Measurements from ENCODE around the gene SDR42E2. TPM values are rescaled to one million over a fixed set of nuclear protein-coding genes. Genes with fewer than 3 reads are reported as not detected.
A peak's percentile ranks its signal among the peaks of the same experiment; 100 is the strongest.

SDR42E2 gene
- not detected for total RNA-seq

GRCh38 chr16:22161999-22162655, at the start of gene SDR42E2:
TSS of gene SDR42E2 (plus strand) at chr16:22162506. CDS start at chr16:22165583, 3,077 bp downstream.
- Histone ChIP-seq H3K36me3 (no peaks in the 10 kb centered on the region), H3K9me3 (peaks cover 0 to 4% (median 0%) of the 10 kb centered on the region in 3 donors), H3K4me3 (peak within 1 kb of the TSS in 1 of 2 donors; percentile 15), H3K27ac (no peak within 1 kb of the TSS), H3K4me1 (peaks cover 0 to 6% (median 0%) of the 10 kb centered on the region in 3 donors), H3K27me3 (peaks cover 54% of the 10 kb centered on the region)
- ATAC-seq, result no peak
- WGBS, 2 donors (ENCODE audit: low coverage in 1 of 2), result 18 to 24% methylated on average over 6 to 10 of the region's 40 CpGs
- no peak for TF ChIP-seq POLR2A (IDR thresholded peaks at IDR 0.05)
- no peak for TF ChIP-seq CTCF (IDR thresholded peaks at IDR 0.05)
- TF ChIP-seq EP300 (IDR thresholded peaks at IDR 0.05), result no peak
- no peak for TF ChIP-seq POLR2AphosphoS5 (IDR thresholded peaks at IDR 0.05)

- Histone ChIP-seq H3K36me3 (no peaks in the 10 kb centered on the region), H3K4me3 (no peak overlapping the region), H3K27ac (no peak overlapping the region), H3K27me3 (no peaks in the 10 kb centered on the region), H3K4me1 (no peaks in the 10 kb centered on the region), H3K9me3 (no peaks in the 10 kb centered on the region)
- WGBS, 2 donors (ENCODE audit: low coverage in 1 of 2), result 44 to 63% methylated on average over 1 to 2 of the region's 2 CpGs
- TF ChIP-seq POLR2A (IDR thresholded peaks at IDR 0.05), result no peak
- TF ChIP-seq CTCF (IDR thresholded peaks at IDR 0.05), result no peak
- no peak for TF ChIP-seq EP300 (IDR thresholded peaks at IDR 0.05)
- TF ChIP-seq POLR2AphosphoS5 (IDR thresholded peaks at IDR 0.05), result no peak
- no peak for ATAC-seq
These were observed 46.1 kb upstream of the SDR42E2 start for GRCh38 chr16:22116095-22116700.

- H3K27me3 ChIP-seq, result no peaks in the 10 kb centered on the region
- TF ChIP-seq EP300 (IDR thresholded peaks at IDR 0.05) (no peak), POLR2AphosphoS5 (IDR thresholded peaks at IDR 0.05) (no peak), POLR2A (IDR thresholded peaks at IDR 0.05) (no peak), CTCF (IDR thresholded peaks at IDR 0.05) (no peak)
- H3K4me1 ChIP-seq, result no peaks in the 10 kb centered on the region
- 71 to 95% methylated on average over 1 to 2 of the region's 2 CpGs for WGBS, 2 donors (ENCODE audit: low coverage in 1 of 2)
- H3K36me3 ChIP-seq, result no peaks in the 10 kb centered on the region
- no peak for ATAC-seq
- no peak overlapping the region for H3K27ac ChIP-seq
- no peak overlapping the region for H3K4me3 ChIP-seq
- no peaks in the 10 kb centered on the region for H3K9me3 ChIP-seq
These were observed 44.7 kb upstream of the SDR42E2 start for GRCh38 chr16:22117609-22118008.

DNA sequence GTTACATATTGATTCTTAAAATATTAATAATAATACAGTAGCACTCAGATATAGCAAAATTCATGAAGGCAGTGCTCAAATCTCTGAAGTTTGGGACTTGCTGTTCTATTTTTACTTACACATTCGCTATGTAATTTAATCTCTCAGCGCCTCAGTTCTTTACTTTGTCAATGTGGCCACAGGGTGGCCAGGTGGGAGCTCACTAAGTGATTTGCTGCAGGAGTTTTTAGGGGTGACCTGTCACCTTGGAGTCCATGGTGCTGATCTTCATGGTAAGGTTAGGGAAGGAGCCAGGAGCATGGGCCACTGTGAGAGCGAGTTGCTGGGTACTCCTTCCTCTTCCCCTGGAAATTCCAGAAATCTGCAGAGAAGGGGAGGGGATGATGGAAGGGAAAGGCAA, 41.9 kb upstream of the SDR42E2 start:
- no peaks in the 10 kb centered on the region for H3K36me3 ChIP-seq
- H3K4me1 ChIP-seq, result no peaks in the 10 kb centered on the region
- TF ChIP-seq EP300 (IDR thresholded peaks at IDR 0.05), result no peak
- no peak for TF ChIP-seq CTCF (IDR thresholded peaks at IDR 0.05)
- TF ChIP-seq POLR2A (IDR thresholded peaks at IDR 0.05), result no peak
- no peak for TF ChIP-seq POLR2AphosphoS5 (IDR thresholded peaks at IDR 0.05)
- H3K4me3 ChIP-seq, result no peak overlapping the region
- 70 to 84% methylated on average over 3 of the region's 3 CpGs for WGBS, 2 donors (ENCODE audit: low coverage in 1 of 2)
- no peak overlapping the region for H3K27ac ChIP-seq
- H3K9me3 ChIP-seq, result no peaks in the 10 kb centered on the region
- no peaks in the 10 kb centered on the region for H3K27me3 ChIP-seq
- ATAC-seq, result no peak

GRCh38 chr16:22122239-22122638, 40.1 kb upstream of the SDR42E2 start:
- Histone ChIP-seq H3K4me3 (no peak overlapping the region), H3K4me1 (no peaks in the 10 kb centered on the region), H3K9me3 (no peaks in the 10 kb centered on the region), H3K27me3 (no peaks in the 10 kb centered on the region), H3K36me3 (no peaks in the 10 kb centered on the region), H3K27ac (no peak overlapping the region)
- TF ChIP-seq POLR2AphosphoS5 (IDR thresholded peaks at IDR 0.05), result no peak
- no peak for TF ChIP-seq POLR2A (IDR thresholded peaks at IDR 0.05)
- TF ChIP-seq CTCF (IDR thresholded peaks at IDR 0.05), result no peak
- no peak for TF ChIP-seq EP300 (IDR thresholded peaks at IDR 0.05)
- ATAC-seq, result no peak
